Stomach smooth muscle (tissue), 2 donors: ENCODE measurements around the gene ZNF740.
A peak's percentile ranks its signal among the peaks of the same experiment; 100 is the strongest.

Experiments used
- H3K27ac ChIP-seq: one replicate; pipeline ENCODE4 v1.7.0; 2013; ENCODE audit warnings: mild to moderate bottlenecking, low read length, inconsistent platforms
- H3K27me3 ChIP-seq, 2 donors: one replicate each; pipeline ENCODE4 v1.7.0; 2013; ENCODE audit warnings: low read length in 2 of 2; ENCODE audit not compliant: insufficient read depth in 2 of 2, control insufficient read depth in 1 of 2
- H3K36me3 ChIP-seq, 2 donors: one replicate each; pipeline ENCODE4 v1.7.0; 2013; ENCODE audit warnings: low read length in 2 of 2; ENCODE audit not compliant: control insufficient read depth in 2 of 2, insufficient read depth in 2 of 2
- H3K4me1 ChIP-seq: one replicate; pipeline ENCODE4 v1.7.0; 2013; ENCODE audit warnings: low read length; ENCODE audit not compliant: control insufficient read depth, insufficient read depth
- H3K4me3 ChIP-seq, 2 donors: one replicate each; pipeline ENCODE4 v1.7.0; 2013; ENCODE audit warnings: low read length in 2 of 2
- H3K9ac ChIP-seq, 2 donors: one replicate each; pipeline ENCODE4 v1.7.0; 2013; ENCODE audit warnings: low read length in 2 of 2, mild to moderate bottlenecking in 1 of 2
- H3K9me3 ChIP-seq, 2 donors: one replicate each; pipeline ENCODE4 v1.7.0; 2013; ENCODE audit warnings: low read length in 2 of 2; ENCODE audit not compliant: control insufficient read depth in 2 of 2
- donor health status: healthy.
- donor health status: Pancreatic carcinoma.

ZNF740 gene

DNA sequence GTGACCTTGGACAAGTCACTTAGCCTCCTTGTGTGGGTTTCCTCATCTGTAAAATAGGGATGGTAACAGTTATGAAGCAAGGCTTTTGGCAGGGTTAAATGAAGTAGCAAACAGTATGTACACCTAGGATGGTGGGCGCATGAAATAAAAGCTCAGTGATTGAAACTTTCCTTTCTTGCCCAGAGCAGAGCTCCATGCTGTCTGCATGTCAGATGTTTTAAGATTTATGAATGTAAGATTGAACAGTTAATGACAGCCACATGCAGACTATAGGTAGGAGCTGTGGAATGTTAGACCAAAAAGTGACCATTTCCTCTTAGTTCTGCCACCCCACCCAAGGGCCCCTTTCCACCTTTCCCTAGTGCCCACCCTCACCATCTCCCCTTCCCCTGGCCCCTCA, 14.5 kb downstream of the ZNF740 start:
- no peak overlapping the region for H3K27ac ChIP-seq
- no peaks in the 10 kb centered on the region for H3K27me3 ChIP-seq
- H3K36me3 ChIP-seq: peaks cover 0 to 5% of the 10 kb centered on the region in 2 donors
- no peaks in the 10 kb centered on the region for H3K9me3 ChIP-seq
- H3K9ac ChIP-seq: peak overlapping the region in 1 of 2 donors; percentile 42
- H3K4me3 ChIP-seq: no peak overlapping the region
- peaks cover 17% of the 10 kb centered on the region for H3K4me1 ChIP-seq

- Histone ChIP-seq H3K4me1 (peaks cover 12% of the 10 kb centered on the region), H3K27me3 (no peaks in the 10 kb centered on the region), H3K9ac (peak overlapping the region in 1 of 2 donors; percentile 42), H3K36me3 (peaks cover 0 to 5% of the 10 kb centered on the region in 2 donors), H3K27ac (no peak overlapping the region), H3K4me3 (no peak overlapping the region), H3K9me3 (no peaks in the 10 kb centered on the region)
Measured at GRCh38 chr12:53195516-53196420, 15.2 kb downstream of the ZNF740 start.

GRCh38 chr12:53196486-53196885, 16.0 kb downstream of the ZNF740 start:
- Histone ChIP-seq H3K27me3 (no peaks in the 10 kb centered on the region), H3K27ac (no peak overlapping the region), H3K4me1 (peaks cover 15% of the 10 kb centered on the region), H3K4me3 (no peak overlapping the region), H3K9ac (no peak overlapping the region), H3K9me3 (no peaks in the 10 kb centered on the region), H3K36me3 (no peaks in the 10 kb centered on the region)

DNA sequence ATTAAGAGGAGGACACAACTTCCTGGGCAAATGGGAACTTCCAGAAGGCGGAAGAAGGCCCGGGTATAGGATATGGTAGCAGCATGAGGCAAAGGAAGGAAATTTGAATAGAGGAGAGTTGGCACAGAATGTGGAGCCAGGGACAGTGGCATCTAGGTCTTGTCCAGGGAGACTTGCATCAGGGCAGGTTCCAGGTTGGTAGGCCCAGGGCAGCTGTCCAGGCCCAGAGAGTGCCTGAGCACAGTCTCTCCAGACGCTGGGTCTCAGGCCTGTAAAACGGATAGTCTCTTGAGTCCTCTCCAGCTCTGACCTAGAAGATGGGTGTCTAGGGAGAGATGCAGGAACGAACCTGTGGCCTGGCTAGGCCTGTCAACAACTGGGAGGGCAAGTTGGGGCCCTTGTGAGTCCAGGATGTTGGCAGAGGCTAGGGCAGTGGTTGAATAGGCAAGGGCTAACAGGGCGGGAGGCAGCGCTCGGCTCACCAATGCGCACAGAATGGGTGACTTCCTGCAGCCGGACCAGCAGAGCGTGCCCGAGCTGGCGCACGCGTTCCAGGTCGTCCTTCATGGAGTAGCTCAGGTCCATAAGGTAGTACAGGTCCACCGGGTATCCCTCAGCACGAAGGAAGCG, 16.6 kb downstream of the ZNF740 start:
- H3K9ac ChIP-seq: no peak overlapping the region
- H3K27me3 ChIP-seq: no peaks in the 10 kb centered on the region
- H3K9me3 ChIP-seq: no peaks in the 10 kb centered on the region
- no peak overlapping the region for H3K27ac ChIP-seq
- H3K4me1 ChIP-seq: peaks cover 15% of the 10 kb centered on the region
- H3K4me3 ChIP-seq: peak overlapping the region in 1 of 2 donors; percentile 65
- no peaks in the 10 kb centered on the region for H3K36me3 ChIP-seq

DNA sequence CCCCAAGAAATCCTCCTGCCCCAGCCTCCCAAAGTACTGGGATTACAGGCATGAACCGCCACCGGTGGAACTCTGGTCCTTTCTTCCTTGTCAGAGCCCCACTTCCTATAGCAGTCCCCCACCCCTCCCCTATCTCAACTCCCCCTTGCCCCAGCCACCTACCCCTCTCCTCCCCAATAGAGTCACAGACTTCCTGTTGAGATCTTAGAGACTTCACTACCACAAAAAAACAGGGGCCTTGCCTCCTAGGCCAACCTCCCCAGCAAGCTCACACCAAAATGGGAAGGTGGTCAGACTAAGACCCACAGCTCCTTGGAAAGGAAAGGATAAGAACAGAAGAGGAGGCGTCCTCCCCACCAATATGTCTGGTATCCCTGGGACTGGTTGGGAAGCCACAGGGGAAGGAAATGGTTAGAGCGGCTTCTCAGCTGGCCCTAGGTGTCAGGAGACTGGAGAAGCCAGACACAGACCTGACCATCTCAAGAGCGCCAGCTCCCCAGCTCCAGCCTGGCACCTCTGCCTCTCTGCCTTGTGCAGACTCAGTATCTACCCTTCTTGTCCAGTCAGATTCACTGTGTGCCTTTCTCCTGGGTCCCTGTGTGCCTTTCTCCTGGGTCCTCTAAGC, 18.1 kb downstream of the ZNF740 start:
- no peaks in the 10 kb centered on the region for H3K36me3 ChIP-seq
- H3K9ac ChIP-seq: no peak overlapping the region
- H3K9me3 ChIP-seq: no peaks in the 10 kb centered on the region
- peaks cover 15% of the 10 kb centered on the region for H3K4me1 ChIP-seq
- H3K4me3 ChIP-seq: no peak overlapping the region
- H3K27me3 ChIP-seq: no peaks in the 10 kb centered on the region
- H3K27ac ChIP-seq: no peak overlapping the region

- Histone ChIP-seq H3K4me1 (peaks cover 15% of the 10 kb centered on the region), H3K27me3 (no peaks in the 10 kb centered on the region), H3K36me3 (no peaks in the 10 kb centered on the region), H3K9ac (no peak overlapping the region), H3K4me3 (no peak overlapping the region), H3K9me3 (no peaks in the 10 kb centered on the region), H3K27ac (no peak overlapping the region)
Measured at GRCh38 chr12:53199700-53200099, 19.2 kb downstream of the ZNF740 start.

DNA sequence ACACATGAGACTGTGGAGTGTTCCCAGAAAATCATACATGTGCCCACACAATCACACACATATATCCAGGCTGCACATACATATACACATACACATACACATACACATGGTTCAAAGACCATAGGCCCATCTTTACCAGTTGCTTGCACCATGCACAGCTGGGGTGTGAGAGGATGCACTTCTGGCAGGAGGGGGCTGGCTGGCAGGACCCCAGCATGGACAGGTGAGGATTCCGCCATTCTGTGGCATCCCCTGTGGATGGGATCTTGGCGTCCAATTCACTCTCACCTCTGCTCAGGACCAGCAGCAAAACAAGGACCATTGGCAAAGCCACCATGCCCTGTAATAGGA, 19.6 kb downstream of the ZNF740 start:
- Histone ChIP-seq H3K4me1 (peaks cover 15% of the 10 kb centered on the region), H3K9me3 (no peaks in the 10 kb centered on the region), H3K4me3 (no peak overlapping the region), H3K36me3 (no peaks in the 10 kb centered on the region), H3K9ac (no peak overlapping the region), H3K27ac (no peak overlapping the region), H3K27me3 (no peaks in the 10 kb centered on the region)

- Histone ChIP-seq H3K36me3 (no peaks in the 10 kb centered on the region), H3K9me3 (no peaks in the 10 kb centered on the region), H3K4me3 (no peak overlapping the region), H3K9ac (no peak overlapping the region), H3K27me3 (no peaks in the 10 kb centered on the region), H3K4me1 (peaks cover 15% of the 10 kb centered on the region), H3K27ac (no peak overlapping the region)
Measured at GRCh38 chr12:53200458-53201176, 20.1 kb downstream of the ZNF740 start.

DNA sequence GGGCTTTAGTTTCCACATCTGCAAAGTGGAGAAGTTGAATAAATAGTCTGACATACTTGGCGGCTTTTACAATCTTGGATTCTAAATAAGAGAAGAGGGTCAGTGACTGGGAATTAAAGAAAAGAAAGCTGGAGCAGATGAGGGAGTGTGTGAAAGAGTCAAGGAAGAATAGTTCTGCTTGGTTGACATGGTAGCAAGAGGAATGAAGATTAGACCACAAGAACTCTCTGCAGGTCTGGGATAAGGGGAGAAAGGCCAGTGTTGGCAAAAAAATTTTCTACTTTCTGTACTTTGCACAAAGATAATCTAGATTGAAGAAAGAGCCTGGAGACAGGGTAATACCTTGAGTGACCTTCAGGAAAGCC, 20.6 kb downstream of the ZNF740 start:
- no peak overlapping the region for H3K9ac ChIP-seq
- no peak overlapping the region for H3K4me3 ChIP-seq
- no peaks in the 10 kb centered on the region for H3K27me3 ChIP-seq
- no peaks in the 10 kb centered on the region for H3K36me3 ChIP-seq
- H3K27ac ChIP-seq: no peak overlapping the region
- H3K4me1 ChIP-seq: peaks cover 15% of the 10 kb centered on the region
- H3K9me3 ChIP-seq: no peaks in the 10 kb centered on the region

DNA sequence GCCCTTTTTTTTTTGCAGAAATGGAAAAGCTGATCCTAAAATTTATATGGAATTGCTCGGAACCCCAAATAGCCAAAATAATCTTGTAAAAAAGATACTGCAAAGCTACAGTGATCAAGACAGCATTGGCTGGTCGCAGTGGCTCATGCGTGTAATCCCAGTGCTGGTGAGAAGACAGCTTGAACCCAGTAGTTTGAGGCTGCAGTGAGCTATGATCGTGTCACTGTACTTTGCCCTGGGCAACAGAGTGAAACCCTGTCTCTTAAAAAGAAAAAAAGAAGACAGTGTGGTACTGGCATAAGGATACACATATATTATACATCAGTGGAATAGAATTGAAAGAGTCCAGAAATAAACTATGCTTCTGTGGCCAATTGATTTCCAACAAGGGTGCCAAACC, 21.1 kb downstream of the ZNF740 start:
- no peak overlapping the region for H3K9ac ChIP-seq
- H3K4me1 ChIP-seq: peaks cover 15% of the 10 kb centered on the region
- no peaks in the 10 kb centered on the region for H3K9me3 ChIP-seq
- no peaks in the 10 kb centered on the region for H3K36me3 ChIP-seq
- H3K27ac ChIP-seq: no peak overlapping the region
- no peak overlapping the region for H3K4me3 ChIP-seq
- H3K27me3 ChIP-seq: no peaks in the 10 kb centered on the region
